ENCODE data around the gene ATP6V0E2.

GRCh38 chr7:149844445-149844844 is 29.3 kb upstream of the ATP6V0E2 start:
- TF ChIP-seq, protein P1, sequence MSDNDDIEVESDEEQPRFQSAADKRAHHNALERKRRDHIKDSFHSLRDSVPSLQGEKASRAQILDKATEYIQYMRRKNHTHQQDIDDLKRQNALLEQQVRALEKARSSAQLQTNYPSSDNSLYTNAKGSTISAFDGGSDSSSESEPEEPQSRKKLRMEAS (IDR thresholded peaks at IDR 0.05; ENCODE audit: low read depth, low read length) = no peak
- TF ChIP-seq POLR2A (IDR thresholded peaks at IDR 0.05; ENCODE audit: extremely low read depth, insufficient read length) = no peak
- no peak for TF ChIP-seq CTCF (IDR thresholded peaks at IDR 0.05; ENCODE audit: low read depth, low read length)
- TF ChIP-seq MYC (IDR thresholded peaks at IDR 0.05; ENCODE audit: low read depth, low read length) = no peak
